PC-3 (cell line): ENCODE data around the gene SLC1A3.

Experiments used
- CTCF ChIP-seq: fragments of 300-600 bp; sonication (generic); conservative IDR thresholded peaks from 2 replicates; pipeline ENCODE4 v1.5.1; 2017; ENCODE audit warnings: antibody characterized with exemption, low read depth, mild to moderate bottlenecking, low read length
- EZH2 ChIP-seq: fragments of 300-600 bp; sonication (generic); IDR thresholded peaks from one replicate; pipeline ENCODE4 v1.6.1; 2017; ENCODE audit warnings: antibody characterized with exemption, mild to moderate bottlenecking, low read length; ENCODE audit not compliant: unreplicated experiment
- EZH2phosphoT487 ChIP-seq: fragments of 300-600 bp; sonication (generic); IDR thresholded peaks from 2 replicates; pipeline ENCODE4 v1.6.1; 2018; ENCODE audit warnings: mild to moderate bottlenecking, antibody characterized with exemption, low read length, borderline replicate concordance

- TF ChIP-seq CTCF (no peak), EZH2 (no peak), EZH2phosphoT487 (no peak)
Observed at GRCh38 chr5:36621985-36622384, 15.6 kb downstream of the SLC1A3 start.
